Astrocyte of the hippocampus (primary cell): ENCODE measurements around the gene RIN2.

Experiments
- DNase-seq: peaks from one replicate; pipeline ENCODE4 v3.0.0; 2011; ENCODE audit warnings: low read depth, low spot score

RIN2 gene, protein sequence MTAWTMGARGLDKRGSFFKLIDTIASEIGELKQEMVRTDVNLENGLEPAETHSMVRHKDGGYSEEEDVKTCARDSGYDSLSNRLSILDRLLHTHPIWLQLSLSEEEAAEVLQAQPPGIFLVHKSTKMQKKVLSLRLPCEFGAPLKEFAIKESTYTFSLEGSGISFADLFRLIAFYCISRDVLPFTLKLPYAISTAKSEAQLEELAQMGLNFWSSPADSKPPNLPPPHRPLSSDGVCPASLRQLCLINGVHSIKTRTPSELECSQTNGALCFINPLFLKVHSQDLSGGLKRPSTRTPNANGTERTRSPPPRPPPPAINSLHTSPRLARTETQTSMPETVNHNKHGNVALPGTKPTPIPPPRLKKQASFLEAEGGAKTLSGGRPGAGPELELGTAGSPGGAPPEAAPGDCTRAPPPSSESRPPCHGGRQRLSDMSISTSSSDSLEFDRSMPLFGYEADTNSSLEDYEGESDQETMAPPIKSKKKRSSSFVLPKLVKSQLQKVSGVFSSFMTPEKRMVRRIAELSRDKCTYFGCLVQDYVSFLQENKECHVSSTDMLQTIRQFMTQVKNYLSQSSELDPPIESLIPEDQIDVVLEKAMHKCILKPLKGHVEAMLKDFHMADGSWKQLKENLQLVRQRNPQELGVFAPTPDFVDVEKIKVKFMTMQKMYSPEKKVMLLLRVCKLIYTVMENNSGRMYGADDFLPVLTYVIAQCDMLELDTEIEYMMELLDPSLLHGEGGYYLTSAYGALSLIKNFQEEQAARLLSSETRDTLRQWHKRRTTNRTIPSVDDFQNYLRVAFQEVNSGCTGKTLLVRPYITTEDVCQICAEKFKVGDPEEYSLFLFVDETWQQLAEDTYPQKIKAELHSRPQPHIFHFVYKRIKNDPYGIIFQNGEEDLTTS

GRCh38 chr20:19758133-19758500 lies at the start of gene RIN2:
Gene RIN2 (plus strand): TSS chr20:19758258. CDS start chr20:19889602, 131,344 bp downstream.
- DNase-seq: no peak

DNA sequence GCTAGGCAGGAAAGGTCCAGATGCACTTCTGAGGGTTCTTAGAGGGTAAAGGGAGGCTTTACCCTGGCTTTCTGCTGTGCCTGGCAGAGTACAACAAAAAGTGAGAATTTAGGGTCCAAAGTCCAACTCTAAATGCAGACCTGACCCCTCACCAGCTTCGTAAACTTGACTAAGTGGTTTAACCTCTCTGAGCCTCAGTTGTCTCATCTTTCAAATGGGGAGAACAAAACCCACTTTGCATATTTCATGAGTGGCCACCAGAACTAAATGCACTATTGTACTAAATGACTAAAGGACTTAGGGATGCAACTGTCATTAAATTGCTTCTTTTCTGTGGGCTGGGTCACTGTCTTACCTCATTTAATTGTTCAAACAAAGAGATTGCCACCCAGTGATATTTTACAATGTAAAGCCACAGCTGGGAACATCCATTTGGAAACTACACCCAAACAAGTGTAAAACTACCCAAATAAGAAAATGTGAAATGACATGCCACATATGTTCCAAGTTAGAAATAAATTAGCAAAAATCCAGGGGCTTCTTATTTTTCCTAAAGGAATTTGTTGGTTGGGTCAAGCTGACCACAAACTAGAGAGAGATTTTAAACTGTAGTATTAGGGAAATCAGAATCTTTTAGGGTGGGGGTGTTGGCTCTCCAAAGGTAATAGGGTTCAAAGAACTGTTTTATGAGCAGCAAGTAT lies 48.3 kb upstream of the RIN2 start:
- no peak for DNase-seq

- peak; percentile 61 for DNase-seq
Measured at GRCh38 chr20:19710336-19711120, 47.5 kb upstream of the RIN2 start.

DNA sequence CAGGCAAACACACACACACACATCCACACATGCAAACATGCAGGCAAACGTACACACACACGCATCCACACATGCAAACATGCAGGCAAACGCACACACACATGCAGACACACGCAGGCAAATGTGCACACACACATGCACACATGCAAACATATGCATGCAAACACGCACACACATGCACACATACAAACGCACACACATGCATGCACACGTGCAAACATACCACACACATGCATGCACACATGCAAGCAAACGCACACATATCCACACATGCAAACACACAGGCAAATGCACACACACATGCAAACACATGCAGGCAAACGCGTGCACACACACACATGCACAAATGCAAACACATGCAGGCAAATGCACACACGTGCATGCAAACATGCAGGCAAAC lies 46.9 kb upstream of the RIN2 start:
- DNase-seq: no peak

DNA sequence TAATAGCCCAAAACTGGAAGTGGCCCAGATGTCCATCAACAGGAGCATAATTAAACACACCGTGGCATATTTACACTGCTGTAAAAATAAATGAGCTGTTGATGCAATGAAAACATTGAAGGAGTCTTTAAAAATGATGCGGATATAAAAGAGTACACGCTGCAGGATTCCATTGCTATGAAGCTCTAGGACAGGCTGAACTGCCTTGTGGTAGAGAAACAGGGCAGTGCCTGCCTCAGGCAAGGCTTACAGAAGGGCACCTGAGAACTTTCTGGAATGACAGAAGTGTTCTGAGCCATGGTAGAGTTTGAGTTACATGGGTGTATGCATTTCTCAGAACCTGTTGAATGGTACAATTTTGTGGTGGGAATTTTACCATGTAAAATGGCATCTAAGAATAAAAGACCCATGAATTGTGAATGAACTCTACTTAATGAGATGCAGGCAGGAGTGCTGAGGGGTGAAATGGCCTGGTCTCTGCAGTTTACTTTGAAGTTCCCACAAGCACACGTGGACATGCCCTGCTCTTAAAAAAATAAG lies 45.3 kb upstream of the RIN2 start:
- DNase-seq: peak; percentile 61

GRCh38 chr20:19713822-19714578 lies 44.1 kb upstream of the RIN2 start:
- DNase-seq: no peak

- DNase-seq: no peak
Measured at GRCh38 chr20:19714579-19714840, 43.5 kb upstream of the RIN2 start.

GRCh38 chr20:19715986-19716385 lies 42.1 kb upstream of the RIN2 start:
- DNase-seq: no peak

DNA sequence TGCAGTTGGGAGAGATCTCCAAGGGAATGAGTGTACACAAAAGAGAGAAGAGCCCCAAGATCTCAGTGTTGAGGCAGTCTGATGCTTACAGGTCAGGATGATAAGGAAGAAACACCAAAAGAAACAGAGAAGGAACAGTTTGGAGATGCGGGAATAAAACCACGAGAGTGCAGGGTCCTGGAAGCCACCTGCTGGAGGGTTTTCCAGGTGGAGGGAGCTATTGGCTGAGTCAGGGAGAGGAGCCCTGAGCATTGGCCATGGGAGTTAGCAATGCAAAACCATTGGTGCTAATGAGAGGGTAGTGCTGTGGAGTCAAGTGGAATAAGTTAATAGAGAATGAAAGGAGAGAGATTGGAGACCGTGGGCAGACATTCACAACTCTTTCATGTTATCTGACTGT lies 39.2 kb upstream of the RIN2 start:
- no peak for DNase-seq

DNA sequence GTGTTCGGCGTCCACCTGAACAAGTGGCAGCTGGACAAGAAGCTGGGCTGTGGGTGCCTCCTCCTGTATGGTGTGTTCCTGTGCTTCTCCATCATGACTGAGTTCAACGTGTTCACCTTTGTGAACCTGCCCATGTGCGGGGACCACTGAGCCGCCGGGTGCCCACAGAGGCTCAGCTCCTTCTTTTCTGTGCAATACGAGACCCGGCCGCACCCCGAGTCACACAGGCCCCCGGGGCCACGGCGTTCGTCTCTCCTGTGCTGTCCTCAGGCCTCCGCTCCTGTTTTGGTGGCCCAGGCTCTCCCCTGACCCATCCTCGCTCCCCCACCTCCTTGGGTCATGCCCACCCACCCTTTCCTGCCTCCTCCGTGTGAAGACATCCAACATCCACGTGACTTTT lies 37.1 kb upstream of the RIN2 start:
- no peak for DNase-seq

GRCh38 chr20:19723051-19723450 lies 35.0 kb upstream of the RIN2 start:
- DNase-seq: no peak

DNA sequence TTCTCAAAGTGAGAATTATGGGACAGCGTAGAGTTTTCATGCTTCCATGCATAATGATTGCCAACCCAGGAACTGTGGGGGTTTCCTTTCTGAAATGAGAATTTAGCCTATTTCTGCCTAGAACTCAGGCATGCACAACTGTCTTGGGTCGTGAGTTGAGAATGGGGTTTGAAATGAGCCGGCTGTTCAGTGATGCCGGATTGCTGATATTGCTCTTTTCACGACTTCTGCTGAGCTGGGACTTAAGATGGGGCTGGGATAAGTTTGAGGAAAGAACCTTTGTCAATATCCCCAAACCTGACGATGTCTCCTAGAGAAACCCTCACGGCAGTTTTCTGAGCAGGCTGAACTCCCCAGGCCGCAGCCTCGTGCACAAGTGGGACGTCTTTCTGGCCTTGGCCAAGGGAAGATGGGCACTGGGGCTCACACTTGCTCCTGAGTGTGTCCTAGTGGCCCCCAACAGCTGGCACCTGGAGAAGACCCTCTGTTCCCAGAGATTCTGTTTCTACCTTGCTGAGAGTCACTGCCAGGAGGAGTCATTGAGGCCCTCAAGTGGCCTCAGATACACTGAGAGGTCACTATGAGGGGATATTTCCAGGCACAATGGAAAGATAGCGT lies 34.1 kb upstream of the RIN2 start:
- DNase-seq: no peak

DNA sequence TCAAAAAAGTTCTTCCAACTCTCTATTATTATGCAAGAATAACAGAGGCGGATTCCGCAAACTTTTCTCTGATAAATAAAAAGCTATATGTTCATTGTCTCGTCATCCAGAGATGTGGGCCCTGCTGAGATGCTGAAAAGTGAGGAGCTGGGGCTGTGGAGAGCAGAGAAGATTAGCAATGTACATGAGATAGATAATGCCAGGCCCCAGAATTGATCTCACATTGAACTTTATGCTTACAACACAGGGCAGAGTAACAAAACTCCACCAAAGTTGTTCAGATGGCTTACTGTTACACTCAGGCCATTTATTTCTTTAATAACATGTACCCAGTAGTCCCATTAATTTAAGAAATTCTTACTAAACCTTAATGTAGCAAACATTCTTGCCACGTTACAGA lies 32.7 kb upstream of the RIN2 start:
- DNase-seq: no peak

- DNase-seq: no peak
Measured at GRCh38 chr20:19725814-19726525, 32.1 kb upstream of the RIN2 start.

DNA sequence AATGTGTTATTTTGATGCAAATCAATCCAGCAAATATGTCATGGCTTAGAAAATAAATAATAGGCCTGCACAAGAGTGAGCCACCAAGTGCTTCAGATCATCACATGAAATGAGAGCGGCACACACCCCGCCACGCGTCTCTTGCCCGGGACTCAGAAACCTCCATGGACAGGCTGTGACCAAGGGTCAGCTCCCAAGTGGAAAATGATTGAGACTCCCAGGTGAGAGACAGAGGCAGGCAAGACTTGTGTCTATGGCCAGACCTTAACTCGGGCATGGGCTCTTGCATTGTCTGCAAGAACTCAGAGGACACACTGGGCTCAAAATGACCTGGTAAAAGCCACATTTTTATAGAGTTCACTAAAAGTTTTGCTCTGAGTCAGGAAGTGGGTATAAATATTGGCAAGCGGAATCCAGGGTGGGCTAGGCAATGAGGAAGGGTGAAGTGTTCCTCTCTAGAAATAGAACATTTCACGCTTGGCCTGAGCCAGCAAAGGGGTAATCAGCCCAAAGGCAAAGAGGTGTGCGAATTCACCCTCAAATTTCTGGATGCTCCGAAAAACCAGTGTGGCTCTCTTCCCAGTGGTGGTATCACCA lies 30.7 kb upstream of the RIN2 start:
- DNase-seq: no peak

DNA sequence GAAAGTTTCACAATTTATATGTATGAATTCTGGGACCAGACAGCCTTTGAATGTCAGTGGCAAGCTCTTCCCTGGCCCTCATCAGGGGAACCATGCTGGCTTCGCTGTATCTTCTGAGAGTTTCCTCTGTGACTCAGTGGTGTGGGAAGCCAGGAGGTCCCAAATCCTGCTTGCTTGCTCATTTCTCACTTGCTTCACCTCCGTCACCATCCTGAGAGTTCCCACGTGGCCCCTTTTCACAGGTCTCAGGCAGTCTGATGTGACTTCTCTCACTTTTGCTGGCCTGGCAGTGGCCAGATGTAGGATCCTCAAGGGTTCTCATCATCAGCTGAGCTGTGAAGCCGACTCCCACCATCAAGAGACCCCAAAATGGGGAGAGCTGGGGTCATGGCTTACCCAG lies 28.4 kb upstream of the RIN2 start:
- no peak for DNase-seq

GRCh38 chr20:19730706-19731105 lies 27.4 kb upstream of the RIN2 start:
- DNase-seq: no peak

- no peak for DNase-seq
Measured at GRCh38 chr20:19734811-19735210, 23.2 kb upstream of the RIN2 start.

DNA sequence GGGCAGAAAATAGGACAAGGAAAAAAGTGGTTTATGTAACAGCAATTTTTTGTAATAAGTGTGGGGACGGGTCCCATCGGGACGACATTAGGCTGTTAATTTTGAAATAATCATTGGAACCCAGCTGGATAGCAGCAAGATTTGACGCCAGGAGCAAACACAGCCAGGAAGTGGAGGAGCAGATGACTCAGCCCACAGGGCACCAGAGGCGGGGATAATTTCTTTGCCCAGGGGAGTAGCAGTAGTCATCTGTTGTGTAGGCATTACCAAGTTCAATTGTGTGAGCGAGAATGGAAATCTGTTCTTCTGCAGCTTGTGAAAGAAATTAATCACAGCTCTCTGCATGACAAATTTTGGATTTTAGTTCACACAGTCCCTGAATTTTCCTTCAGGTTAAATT lies 22.6 kb upstream of the RIN2 start:
- peak; percentile 81 for DNase-seq
